Ammon's horn (tissue), 1 donor: ENCODE data around the gene HDLBP.

ENCODE experiments used
- DNase-seq: peaks from one replicate; pipeline ENCODE4 v3.0.0-alpha.2; 2016; ENCODE audit warnings: low spot score

HDLBP gene

GRCh38 chr2:241249654-241250053 lies 65.8 kb downstream of the HDLBP start:
- DNase-seq, result no peak

- DNase-seq, result no peak
Observed at GRCh38 chr2:241248897-241249296, 66.6 kb downstream of the HDLBP start.

GRCh38 chr2:241248289-241248688 lies 67.2 kb downstream of the HDLBP start:
- DNase-seq, result no peak

- no peak for DNase-seq
Observed at GRCh38 chr2:241244368-241244767, 71.1 kb downstream of the HDLBP start.

- no peak for DNase-seq
Observed at GRCh38 chr2:241242306-241242705, 73.2 kb downstream of the HDLBP start.

- DNase-seq, result no peak
Observed at GRCh38 chr2:241241669-241242068, 73.8 kb downstream of the HDLBP start.

GRCh38 chr2:241240320-241241004 lies 75.0 kb downstream of the HDLBP start:
- no peak for DNase-seq

- no peak for DNase-seq
Observed at GRCh38 chr2:241239552-241240202, 75.8 kb downstream of the HDLBP start.

- DNase-seq, result no peak
Observed at GRCh38 chr2:241238693-241239198, 76.7 kb downstream of the HDLBP start.

GRCh38 chr2:241237949-241238371 lies 77.5 kb downstream of the HDLBP start:
- DNase-seq, result no peak

- DNase-seq, result no peak
Observed at GRCh38 chr2:241237047-241237446, 78.4 kb downstream of the HDLBP start.

GRCh38 chr2:241235859-241236593 lies 79.4 kb downstream of the HDLBP start:
- no peak for DNase-seq

- DNase-seq, result no peak
Observed at GRCh38 chr2:241234962-241235740, 80.3 kb downstream of the HDLBP start.

GRCh38 chr2:241234066-241234790 lies 81.2 kb downstream of the HDLBP start:
- DNase-seq, result no peak

GRCh38 chr2:241232736-241233575 lies 82.5 kb downstream of the HDLBP start:
- DNase-seq, result no peak

- DNase-seq, result no peak
Observed at GRCh38 chr2:241230435-241230834, 85.0 kb downstream of the HDLBP start.

- DNase-seq, result no peak
Observed at GRCh38 chr2:241229563-241230401, 85.7 kb downstream of the HDLBP start.

- no peak for DNase-seq
Observed at GRCh38 chr2:241228860-241229516, 86.5 kb downstream of the HDLBP start.
